ENCODE data around the gene PUS7L. TPM values are rescaled to one million over a fixed set of nuclear protein-coding genes. Genes with fewer than 3 reads are reported as not detected.

PUS7L gene
- total RNA-seq, 1 experiment from 2014 or later: 14.4 TPM

- no peak for TF ChIP-seq CTCF (conservative IDR thresholded peaks at IDR 0.05)
- no peaks in the 10 kb centered on the region for H3K4me1 ChIP-seq (ENCODE audit: insufficient read depth, low read length)
- no peak overlapping the region for H3K4ac ChIP-seq (ENCODE audit: low read depth, low read length)
- H3K27ac ChIP-seq (ENCODE audit: insufficient read length, low read depth, low read length): no peak overlapping the region
- no peak overlapping the region for H3K18ac ChIP-seq (ENCODE audit: insufficient read length, low read depth, low read length)
- no peaks in the 10 kb centered on the region for H3K9me3 ChIP-seq (ENCODE audit: control insufficient read depth, low read depth, low read length)
- Mint-ChIP-seq H3K36me3 (ENCODE audit: insufficient read depth in 1 of 3, low read depth in 3 of 3) (no peaks in the 10 kb centered on the region; a peak in 1 of 7 replicates), H3K27ac (no peak overlapping the region), H3K9me3 (no peaks in the 10 kb centered on the region), H3K4me1 (peaks cover 3% of the 10 kb centered on the region in 2 experiments; a peak in 1 of 4 replicates), H3K27me3 (ENCODE audit: low read depth) (no peaks in the 10 kb centered on the region), H3K4me3 (no peak overlapping the region)
- no peak overlapping the region for H4K8ac ChIP-seq (replicated peaks; ENCODE audit: insufficient read length, low read depth, low read length)
- no peak overlapping the region for H3K56ac ChIP-seq (ENCODE audit: insufficient read length, low read depth, low read length)
- no peak overlapping the region for H3K23ac ChIP-seq (ENCODE audit: insufficient read length, low read depth, low read length)
- no peak overlapping the region for H2AK5ac ChIP-seq (ENCODE audit: insufficient read length, low read length)
- no peak overlapping the region for H2BK120ac ChIP-seq (ENCODE audit: low read depth, low read length, poor library complexity, severe bottlenecking)
- H2BK5ac ChIP-seq (ENCODE audit: insufficient read length, low read length): no peak overlapping the region
- H2AFZ ChIP-seq (ENCODE audit: low read length): no peak overlapping the region
- H3K4me2 ChIP-seq (ENCODE audit: insufficient read depth, insufficient read length, low read length): no peak overlapping the region
- no peak overlapping the region for H2BK20ac ChIP-seq (ENCODE audit: low read depth, low read length, poor library complexity, severe bottlenecking)
- no peak overlapping the region for H2BK12ac ChIP-seq (ENCODE audit: insufficient read length, low read depth, low read length)
- no peaks in the 10 kb centered on the region for H3K27me3 ChIP-seq (ENCODE audit: insufficient read depth, low read length)
- no CpG with 5 or more reads among the region's 1 CpG for WGBS (ENCODE audit: extremely low coverage, insufficient read length, low lambda C conversion rate)
- H3K79me1 ChIP-seq (ENCODE audit: insufficient read depth, low read depth, low read length, poor library complexity, severe bottlenecking): no peaks in the 10 kb centered on the region
- no peaks in the 10 kb centered on the region for H3K23me2 ChIP-seq (ENCODE audit: insufficient read length, low read depth, low read length, poor library complexity, severe bottlenecking)
- no peaks in the 10 kb centered on the region for H4K20me1 ChIP-seq (ENCODE audit: control insufficient read depth, insufficient read depth, insufficient read length)
- no peaks in the 10 kb centered on the region; the same call in 1 of the 2 replicates for H3K79me2 ChIP-seq (ENCODE audit: insufficient read depth, low read length)
- no peak overlapping the region for H3K9ac ChIP-seq (ENCODE audit: extremely low read depth, insufficient read length, low read length)
- no peak for DNase-seq
- H4K5ac ChIP-seq (ENCODE audit: insufficient read length, low read depth, low read length): no peak overlapping the region
- H3K14ac ChIP-seq (ENCODE audit: insufficient read depth, low read length): no peak overlapping the region
- no peak overlapping the region for H2BK15ac ChIP-seq (ENCODE audit: low read depth, low read length)
- H3T11ph ChIP-seq (ENCODE audit: low read length): no peak overlapping the region
- H4K91ac ChIP-seq (ENCODE audit: insufficient read length, low read depth, low read length): no peak overlapping the region
Measured at GRCh38 chr12:43694879-43695278, 63.7 kb downstream of the PUS7L start.

All from H9 (cell line).